Prostate gland (tissue), 2 donors: ENCODE results near the gene ATP5ME.

Experiments used
- CTCF ChIP-seq, 4 experiments: fragments of 200-600 bp in 2 of 4; fragments of 450-650 bp in 2 of 4; sonication (generic) in 2 of 4; IDR thresholded peaks; 1 replicate in 3 of 4; 2 replicates in 1 of 4; pipeline ENCODE4 v1.5.1; 2016 to 2019; ENCODE audit warnings: antibody characterized with exemption in 4 of 4, mild to moderate bottlenecking in 2 of 4, moderate library complexity in 2 of 4
- POLR2A ChIP-seq: fragments of 450-650 bp; IDR thresholded peaks from one replicate; pipeline ENCODE4 v1.6.1; 2016; ENCODE audit warnings: antibody characterized with exemption, mild to moderate bottlenecking
- POLR2AphosphoS5 ChIP-seq: sonication (generic); formaldehyde crosslinking; IDR thresholded peaks from one replicate; pipeline ENCODE4 v1.6.1; 2017; ENCODE audit warnings: antibody characterized with exemption

- TF ChIP-seq POLR2A (no peak), CTCF (IDR thresholded peaks at IDR 0.05) (no peak), POLR2AphosphoS5 (no peak)
These were observed 12.5 kb upstream of the ATP5ME start for GRCh38 chr4:686413-687040.
